A549 (cell line): ENCODE data around the gene MAB21L3. TPM values are rescaled to one million over a fixed set of nuclear protein-coding genes. Genes with fewer than 3 reads are reported as not detected.

Experiments used
- ATAC-seq, 2 experiments: fragments of 200-7000 bp in 1 of 2; fragments of >200 bp in 1 of 2; cut with Nextera tagmentation in 1 of 2; cut with Tn5 transposase in 1 of 2; 3 replicates each; pipeline versions ENCODE4 v1.8.0 to v1.9.1; 2018 to 2020; ENCODE audit warnings: mild to moderate bottlenecking in 1 of 2, moderate library complexity in 1 of 2
- CTCF ChIA-PET: fragments of 300-600 bp; sonication (Branson Sonifier 250); formaldehyde crosslinking; extraction: SDS; loops from one replicate; lab custom pipeline; 2021; ENCODE audit warnings: antibody characterized with exemption, inconsistent platforms; lab: Yijun Ruan, JAX
- POLR2A ChIA-PET: fragments of 350-600 bp; formaldehyde crosslinking; extraction: SDS; loops from one replicate; lab custom pipeline; 2021; ENCODE audit warnings: antibody characterized with exemption, inconsistent platforms; lab: Yijun Ruan, JAX
- DNase-seq, 2 experiments: peaks; one replicate each; pipeline versions ENCODE4 v3.0.0 to v3.0.0-alpha.2; 2011 to 2016; ENCODE audit warnings: low read depth in 1 of 2, low spot score in 1 of 2
- FAIRE-seq: peaks from 2 replicates; lab custom pipeline; 2011; peaks lifted over from hg19 to GRCh38; lab: Jason Lieb, UNC
- H3K27ac ChIP-seq, 2 experiments: fragments of >200 bp; sonication (Bioruptor Twin); formaldehyde crosslinking; 3 replicates each; pipeline ENCODE4 v1.5.1; 2016 to 2017
- H3K4me1 ChIP-seq: fragments of >200 bp; sonication (Bioruptor Twin); formaldehyde crosslinking; 3 replicates; pipeline ENCODE4 v1.6.1; 2016
- H3K4me2 ChIP-seq: fragments of >200 bp; sonication (Bioruptor Twin); formaldehyde crosslinking; 3 replicates; pipeline ENCODE4 v1.6.1; 2016
- H3K4me3 ChIP-seq: fragments of >200 bp; sonication (Bioruptor Twin); formaldehyde crosslinking; 3 replicates; pipeline ENCODE4 v1.5.1; 2016
- H3K9me3 ChIP-seq: fragments of >200 bp; sonication (Bioruptor Twin); formaldehyde crosslinking; 3 replicates; pipeline ENCODE4 v1.6.1; 2016
- CBX2 ChIP-seq: fragments of 200-600 bp; sonication (generic); IDR thresholded peaks from 2 replicates; pipeline ENCODE4 v1.6.1; 2016; ENCODE audit warnings: low read depth, mild to moderate bottlenecking, borderline replicate concordance
- CHD2 ChIP-seq: fragments of 150-350 bp; IDR thresholded peaks from 2 replicates; pipeline ENCODE4 v1.6.1; 2014; ENCODE audit warnings: low read length; ENCODE audit not compliant: partially characterized antibody
- CHD4 ChIP-seq: fragments of 200-600 bp; sonication (generic); IDR thresholded peaks from 2 replicates; pipeline ENCODE4 v1.6.1; 2016; ENCODE audit warnings: antibody characterized with exemption, mild to moderate bottlenecking, borderline replicate concordance
- ELK1 ChIP-seq: fragments of 150-350 bp; IDR thresholded peaks from 2 replicates; pipeline ENCODE4 v1.6.1; 2014; ENCODE audit warnings: low read depth, mild to moderate bottlenecking, low read length
- FOXS1 ChIP-seq: fragments of 250-450 bp; sonication (Bioruptor Pico); IDR thresholded peaks from 2 replicates; pipeline ENCODE4 v1.5.0; 2020; ENCODE audit warnings: mild to moderate bottlenecking, moderate library complexity
- HMGXB4 ChIP-seq: fragments of 250-450 bp; sonication (Bioruptor Pico); IDR thresholded peaks from 2 replicates; pipeline ENCODE4 v1.5.0; 2021; ENCODE audit warnings: mild to moderate bottlenecking, moderate library complexity, borderline replicate concordance
- HOXA7 ChIP-seq: fragments of 250-450 bp; sonication (Bioruptor Pico); IDR thresholded peaks from 2 replicates; pipeline ENCODE4 v1.5.0; 2020; ENCODE audit warnings: mild to moderate bottlenecking, moderate library complexity
- HOXB13 ChIP-seq: fragments of 250-450 bp; sonication (Bioruptor Pico); IDR thresholded peaks from 2 replicates; pipeline ENCODE4 v1.5.0; 2020; ENCODE audit warnings: low read depth, mild to moderate bottlenecking, moderate library complexity
- KDM1A ChIP-seq: fragments of 200-600 bp; sonication (generic); IDR thresholded peaks from 2 replicates; pipeline ENCODE4 v1.6.1; 2016; ENCODE audit warnings: low read depth, mild to moderate bottlenecking
- MAFK ChIP-seq: fragments of 450-650 bp; IDR thresholded peaks from 2 replicates; pipeline ENCODE4 v1.6.1; 2014; ENCODE audit not compliant: partially characterized antibody
- MAZ ChIP-seq: fragments of 150-350 bp; IDR thresholded peaks from 2 replicates; pipeline ENCODE4 v1.6.1; 2014; ENCODE audit warnings: antibody characterized with exemption, low read depth, low read length, borderline replicate concordance
- MYC ChIP-seq: IDR thresholded peaks from 2 replicates; pipeline ENCODE4 v1.6.1; 2012; ENCODE audit warnings: mild to moderate bottlenecking, inconsistent platforms, low read length, improper control_type of control experiment, borderline replicate concordance
- POLR2A ChIP-seq: IDR thresholded peaks from 2 replicates; pipeline ENCODE4 v1.6.1; 2012; ENCODE audit warnings: mild to moderate bottlenecking, low read length
- RFX5 ChIP-seq: fragments of 450-650 bp; IDR thresholded peaks from 2 replicates; pipeline ENCODE4 v1.7.1; 2014; ENCODE audit warnings: antibody characterized with exemption, mild to moderate bottlenecking, moderate library complexity
- SREBF2 ChIP-seq: fragments of 450-650 bp; IDR thresholded peaks from 2 replicates; pipeline ENCODE4 v1.6.1; 2014; ENCODE audit warnings: mild to moderate bottlenecking, moderate library complexity
- ZC3H11A ChIP-seq: fragments of 450-650 bp; IDR thresholded peaks from 2 replicates; pipeline ENCODE4 v1.6.1; 2014; ENCODE audit warnings: antibody characterized with exemption, mild to moderate bottlenecking
- ZSCAN20 ChIP-seq: fragments of 250-450 bp; sonication (Bioruptor Pico); IDR thresholded peaks from 2 replicates; pipeline ENCODE4 v1.8.0; 2022; ENCODE audit warnings: mild to moderate bottlenecking, moderate library complexity
- WGBS: methylation state at CpG from one replicate; pipeline ENCODE4 v1.1.6; 2017; ENCODE audit errors: missing lambda C conversion rate; 5-methylcytosine and 5-hydroxymethylcytosine counted together
- polyA plus RNA-seq, 4 experiments: library from polyadenylated mRNA; depleted of rRNA in 3 of 4; stranded (reverse); fragments of >200 nt; fragmentation: RNase III in 1 of 4; extraction: RNeasy Plus Mini Kit Qiagen cat#74134 plus additional on column Dnase treatment in 1 of 4; gene quantifications; 2 replicates in 3 of 4; 3 replicates in 1 of 4; pipeline ENCODE4 v1.2.3, GENCODE V29; 2011 to 2017
- TF ChIP-seq, protein P1 (sequence below): fragments of 200-600 bp; sonication (generic); IDR thresholded peaks from 2 replicates; pipeline ENCODE4 v1.6.1; 2016; ENCODE audit warnings: antibody characterized with exemption, mild to moderate bottlenecking, moderate library complexity
- TF ChIP-seq, protein P2 (sequence below): IDR thresholded peaks from 2 replicates; pipeline ENCODE4 v1.6.1; 2012; ENCODE audit warnings: low read depth, borderline replicate concordance
- TF ChIP-seq, protein P3 (sequence below): IDR thresholded peaks from 2 replicates; pipeline ENCODE4 v1.6.1; 2012

The MAB21L3 gene
- polyA plus RNA-seq, 2 of the 4 experiments (the other 2 are of a cell fraction): 0.03 to 0.09 TPM

DNA sequence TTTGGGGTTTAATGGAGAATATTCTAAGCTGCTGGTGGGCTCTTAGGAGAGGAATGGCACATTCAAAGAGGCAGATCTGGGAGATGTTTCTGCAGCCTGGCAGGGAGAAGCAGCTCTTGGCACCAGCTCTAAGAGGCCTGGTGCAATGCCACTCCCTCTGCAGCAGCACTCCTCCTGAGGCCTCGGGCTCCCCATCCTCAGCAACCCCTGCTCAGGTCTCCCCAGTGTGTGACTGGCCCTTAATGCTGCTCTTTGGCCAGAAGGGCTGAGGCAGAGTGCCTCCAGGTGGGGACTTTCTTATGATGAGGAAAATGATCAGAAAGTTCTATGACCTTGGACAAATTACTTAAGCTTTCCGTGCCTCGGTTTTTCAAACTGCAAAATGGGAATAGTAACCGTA, 55.5 kb downstream of the MAB21L3 start:
- H3K27ac ChIP-seq: no peak overlapping the region
- TF ChIP-seq SREBF2: no peak
- no peak for TF ChIP-seq CHD4
- no peak for TF ChIP-seq FOXS1 (CRISPR knock-in tag)
- TF ChIP-seq CHD2: no peak
- TF ChIP-seq, protein P1, sequence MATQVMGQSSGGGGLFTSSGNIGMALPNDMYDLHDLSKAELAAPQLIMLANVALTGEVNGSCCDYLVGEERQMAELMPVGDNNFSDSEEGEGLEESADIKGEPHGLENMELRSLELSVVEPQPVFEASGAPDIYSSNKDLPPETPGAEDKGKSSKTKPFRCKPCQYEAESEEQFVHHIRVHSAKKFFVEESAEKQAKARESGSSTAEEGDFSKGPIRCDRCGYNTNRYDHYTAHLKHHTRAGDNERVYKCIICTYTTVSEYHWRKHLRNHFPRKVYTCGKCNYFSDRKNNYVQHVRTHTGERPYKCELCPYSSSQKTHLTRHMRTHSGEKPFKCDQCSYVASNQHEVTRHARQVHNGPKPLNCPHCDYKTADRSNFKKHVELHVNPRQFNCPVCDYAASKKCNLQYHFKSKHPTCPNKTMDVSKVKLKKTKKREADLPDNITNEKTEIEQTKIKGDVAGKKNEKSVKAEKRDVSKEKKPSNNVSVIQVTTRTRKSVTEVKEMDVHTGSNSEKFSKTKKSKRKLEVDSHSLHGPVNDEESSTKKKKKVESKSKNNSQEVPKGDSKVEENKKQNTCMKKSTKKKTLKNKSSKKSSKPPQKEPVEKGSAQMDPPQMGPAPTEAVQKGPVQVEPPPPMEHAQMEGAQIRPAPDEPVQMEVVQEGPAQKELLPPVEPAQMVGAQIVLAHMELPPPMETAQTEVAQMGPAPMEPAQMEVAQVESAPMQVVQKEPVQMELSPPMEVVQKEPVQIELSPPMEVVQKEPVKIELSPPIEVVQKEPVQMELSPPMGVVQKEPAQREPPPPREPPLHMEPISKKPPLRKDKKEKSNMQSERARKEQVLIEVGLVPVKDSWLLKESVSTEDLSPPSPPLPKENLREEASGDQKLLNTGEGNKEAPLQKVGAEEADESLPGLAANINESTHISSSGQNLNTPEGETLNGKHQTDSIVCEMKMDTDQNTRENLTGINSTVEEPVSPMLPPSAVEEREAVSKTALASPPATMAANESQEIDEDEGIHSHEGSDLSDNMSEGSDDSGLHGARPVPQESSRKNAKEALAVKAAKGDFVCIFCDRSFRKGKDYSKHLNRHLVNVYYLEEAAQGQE: no peak
- TF ChIP-seq ZC3H11A: no peak
- TF ChIP-seq ELK1: no peak
- no peak for TF ChIP-seq KDM1A
- TF ChIP-seq HOXA7 (CRISPR knock-in tag): no peak
- no peak for TF ChIP-seq MYC
- TF ChIP-seq RFX5: no peak
- no peak for TF ChIP-seq CBX2
- TF ChIP-seq ZSCAN20 (CRISPR knock-in tag): no peak
- TF ChIP-seq POLR2A: no peak
- TF ChIP-seq HMGXB4: no peak
- TF ChIP-seq, protein P2, sequence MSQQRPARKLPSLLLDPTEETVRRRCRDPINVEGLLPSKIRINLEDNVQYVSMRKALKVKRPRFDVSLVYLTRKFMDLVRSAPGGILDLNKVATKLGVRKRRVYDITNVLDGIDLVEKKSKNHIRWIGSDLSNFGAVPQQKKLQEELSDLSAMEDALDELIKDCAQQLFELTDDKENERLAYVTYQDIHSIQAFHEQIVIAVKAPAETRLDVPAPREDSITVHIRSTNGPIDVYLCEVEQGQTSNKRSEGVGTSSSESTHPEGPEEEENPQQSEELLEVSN: no peak
- no peak for TF ChIP-seq MAFK
- TF ChIP-seq, protein P3, sequence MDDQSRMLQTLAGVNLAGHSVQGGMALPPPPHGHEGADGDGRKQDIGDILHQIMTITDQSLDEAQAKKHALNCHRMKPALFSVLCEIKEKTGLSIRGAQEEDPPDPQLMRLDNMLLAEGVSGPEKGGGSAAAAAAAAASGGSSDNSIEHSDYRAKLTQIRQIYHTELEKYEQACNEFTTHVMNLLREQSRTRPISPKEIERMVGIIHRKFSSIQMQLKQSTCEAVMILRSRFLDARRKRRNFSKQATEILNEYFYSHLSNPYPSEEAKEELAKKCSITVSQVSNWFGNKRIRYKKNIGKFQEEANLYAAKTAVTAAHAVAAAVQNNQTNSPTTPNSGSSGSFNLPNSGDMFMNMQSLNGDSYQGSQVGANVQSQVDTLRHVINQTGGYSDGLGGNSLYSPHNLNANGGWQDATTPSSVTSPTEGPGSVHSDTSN: no peak
- TF ChIP-seq MAZ: no peak
- TF ChIP-seq HOXB13 (CRISPR knock-in tag): no peak
- TF ChIP-seq, all 56 proteins: peak for 0
- 70% methylated on average over 4 of the region's 4 CpGs for WGBS
- CTCF ChIA-PET: interaction anchor here (0.8 to 2.4 kb wide), 9 partner anchors 9 to 318 kb away, joined by 3 to 13 read pairs (median 4); no protein-coding TSS in a partner anchor
- no peak for FAIRE-seq
- Histone ChIP-seq H3K4me3 (no peak overlapping the region), H3K4me1 (no peaks in the 10 kb centered on the region), H3K9me3 (no peaks in the 10 kb centered on the region), H3K4me2 (no peak overlapping the region)
- DNase-seq: no peak
- POLR2A ChIA-PET: no interaction called here
- ATAC-seq: no peak
